ENCODE measurements around the gene DDX3X.
"Not testable (repeated sequence)": the region's sequence is repeated elsewhere in the genome, so short reads cannot be mapped to it uniquely, and the experiment has no call there.

Gene DDX3X

GRCh38 chrX:41377624-41378023 lies 43.7 kb downstream of the DDX3X start:
- DNase-seq = no peak

- peak; percentile 74 for DNase-seq
These were observed 47.7 kb downstream of the DDX3X start for GRCh38 chrX:41381685-41382084.

- peak; percentile 5 for DNase-seq
These were observed 49.0 kb downstream of the DDX3X start for GRCh38 chrX:41382714-41383645.

GRCh38 chrX:41384051-41384705 lies 50.2 kb downstream of the DDX3X start:
- peak; percentile 76 for DNase-seq

- DNase-seq = no peak
These were observed 52.4 kb downstream of the DDX3X start for GRCh38 chrX:41386222-41386990.

DNA sequence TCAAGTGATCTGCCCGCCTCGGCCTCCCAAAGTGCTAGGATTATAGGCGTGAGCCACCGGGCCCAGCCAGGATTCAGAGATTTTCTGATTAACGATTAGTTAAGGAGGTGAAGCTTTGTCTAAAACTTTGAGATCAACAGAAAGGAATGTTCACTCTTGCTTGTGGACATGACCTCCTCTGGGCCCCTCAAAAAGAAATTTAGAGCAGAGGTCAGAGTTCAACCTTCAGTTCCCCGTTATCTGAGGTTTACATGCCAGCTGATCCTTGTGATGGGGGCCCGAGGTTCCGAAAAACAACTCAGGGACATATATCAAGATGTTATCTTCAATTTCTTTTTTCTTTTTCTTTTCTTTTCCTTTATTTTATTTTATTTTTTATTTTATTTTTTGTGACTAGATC lies 54.6 kb downstream of the DDX3X start:
- no peak for DNase-seq

DNA sequence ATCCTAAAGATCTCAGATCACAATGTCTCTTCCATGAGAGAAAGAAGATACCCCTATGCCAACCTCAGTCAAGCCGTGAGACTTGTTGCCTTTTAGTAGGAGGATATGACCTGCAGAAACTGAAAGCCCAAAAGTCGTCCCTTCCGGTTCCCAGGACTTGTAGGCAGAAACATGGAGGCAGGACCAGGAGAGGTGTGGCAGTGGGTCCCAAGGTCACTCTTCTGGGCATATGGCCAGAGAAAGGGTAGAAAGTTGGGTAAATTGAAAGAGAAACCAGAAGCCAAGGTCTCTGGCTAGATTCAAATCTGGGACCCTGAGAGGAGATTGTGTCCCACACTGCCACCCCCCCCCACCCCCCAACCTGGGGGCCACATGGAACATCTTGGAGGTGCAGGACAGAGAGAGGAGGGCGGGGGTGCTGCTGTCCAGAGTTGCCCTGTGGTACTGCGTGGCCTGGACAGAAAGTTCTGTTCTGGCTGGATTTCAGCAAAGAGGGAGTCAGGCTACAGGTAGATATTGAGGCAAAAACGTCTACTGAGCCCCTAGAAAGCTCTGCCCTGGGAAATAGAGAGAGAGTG lies 55.4 kb downstream of the DDX3X start:
- DNase-seq = no peak

- not testable (repeated sequence) for DNase-seq
These were observed 56.6 kb downstream of the DDX3X start for GRCh38 chrX:41390576-41390975.

DNA sequence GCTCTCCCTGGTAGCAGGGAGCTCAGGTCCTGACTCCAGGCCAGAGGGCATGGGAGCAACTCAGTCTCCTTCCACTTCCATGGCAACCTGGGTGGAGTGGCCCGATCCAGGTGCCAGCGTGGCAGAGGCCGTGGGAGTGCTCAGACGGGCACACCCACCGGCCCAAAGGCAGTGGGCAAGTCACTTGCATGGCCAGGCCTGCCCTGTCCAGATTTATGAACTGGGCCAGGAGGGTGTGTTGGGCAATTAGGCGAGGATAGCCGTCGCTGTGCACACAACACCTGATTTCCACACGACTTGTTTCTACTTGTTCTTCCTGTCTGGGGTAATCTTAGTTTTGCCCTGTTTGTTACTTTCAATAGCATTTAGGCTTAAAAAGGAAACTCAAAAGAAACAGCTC lies 57.6 kb downstream of the DDX3X start:
- no peak for DNase-seq

- DNase-seq = no peak
These were observed 60.3 kb downstream of the DDX3X start for GRCh38 chrX:41394293-41394692.

DNA sequence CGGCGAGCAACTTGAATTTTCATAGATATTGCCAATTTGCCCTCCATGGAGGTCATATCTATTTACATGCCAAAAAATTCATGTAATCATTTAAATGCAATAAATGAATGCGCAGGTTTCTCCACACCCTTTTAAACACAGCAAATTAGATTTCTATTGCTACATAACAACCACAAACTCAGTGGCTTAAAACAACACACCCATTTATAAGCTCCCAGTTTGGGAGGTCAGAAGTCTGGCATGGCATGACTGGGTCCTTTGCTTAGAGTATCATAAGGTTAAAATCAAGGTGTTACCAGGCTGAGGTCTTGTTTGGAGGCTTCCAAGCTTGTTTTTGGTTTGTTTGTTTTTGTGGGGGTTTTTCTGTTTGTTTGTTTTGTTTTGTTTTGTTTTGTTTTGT lies 63.3 kb downstream of the DDX3X start:
- no peak for DNase-seq

DNA sequence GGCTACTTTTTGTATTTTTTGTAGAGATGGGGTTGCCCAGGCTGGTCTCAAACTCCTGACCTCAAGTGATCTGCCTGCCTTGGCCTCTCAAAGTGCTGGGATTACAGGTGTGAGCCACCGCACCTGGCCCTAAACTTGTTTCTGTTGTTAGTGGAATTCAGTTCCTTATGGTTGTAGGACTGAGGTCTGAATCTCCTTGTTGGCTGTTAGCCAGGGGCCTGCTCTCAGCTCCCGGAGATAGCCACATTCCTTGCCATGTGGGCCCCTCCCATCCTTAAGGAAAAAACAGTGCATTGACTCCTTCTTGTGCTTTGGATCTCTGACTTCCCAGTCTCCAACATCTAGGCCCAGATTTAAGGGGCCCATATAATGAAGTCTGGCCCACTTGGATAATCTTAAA lies 63.8 kb downstream of the DDX3X start:
- no peak for DNase-seq

DNA sequence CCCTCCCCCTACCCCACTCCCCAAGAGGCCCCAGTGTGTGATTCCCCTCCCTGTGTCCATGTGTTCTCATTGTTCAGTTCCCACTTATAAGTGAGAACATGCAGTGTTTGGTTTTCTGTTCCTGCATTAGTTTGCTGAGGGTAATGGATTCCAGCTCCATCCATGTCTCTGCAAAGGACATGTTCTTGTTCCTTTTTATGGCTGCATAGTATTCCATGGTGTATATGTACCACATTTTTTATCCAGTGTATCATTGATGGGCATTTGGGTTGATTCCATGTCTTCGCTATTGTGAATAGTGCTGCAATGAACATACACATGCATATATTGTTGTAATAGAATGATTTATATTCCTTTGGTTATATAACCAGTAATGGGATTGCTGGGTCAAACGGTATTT lies 68.6 kb downstream of the DDX3X start:
- DNase-seq = not testable (repeated sequence)

DNA sequence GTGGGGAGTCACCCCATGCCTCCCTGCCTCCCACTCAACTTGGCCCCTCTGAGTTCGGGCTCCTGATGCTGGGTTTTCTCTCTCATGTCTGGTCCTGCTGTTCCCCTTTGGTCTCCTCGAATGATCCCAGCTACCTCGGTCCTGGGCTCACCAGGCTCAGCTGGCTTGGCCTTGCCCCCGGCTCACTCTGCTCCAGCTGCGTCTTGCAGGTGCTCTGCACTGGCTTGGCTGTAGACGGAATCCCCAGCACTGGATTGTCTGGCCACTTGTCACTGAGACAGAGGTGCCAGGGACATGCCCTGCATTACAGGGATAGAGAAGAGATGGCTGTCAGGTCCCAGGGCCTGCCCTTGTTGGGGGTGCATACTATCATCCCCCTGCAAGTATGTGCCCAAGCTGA lies 71.6 kb downstream of the DDX3X start:
- DNase-seq = no peak

DNA sequence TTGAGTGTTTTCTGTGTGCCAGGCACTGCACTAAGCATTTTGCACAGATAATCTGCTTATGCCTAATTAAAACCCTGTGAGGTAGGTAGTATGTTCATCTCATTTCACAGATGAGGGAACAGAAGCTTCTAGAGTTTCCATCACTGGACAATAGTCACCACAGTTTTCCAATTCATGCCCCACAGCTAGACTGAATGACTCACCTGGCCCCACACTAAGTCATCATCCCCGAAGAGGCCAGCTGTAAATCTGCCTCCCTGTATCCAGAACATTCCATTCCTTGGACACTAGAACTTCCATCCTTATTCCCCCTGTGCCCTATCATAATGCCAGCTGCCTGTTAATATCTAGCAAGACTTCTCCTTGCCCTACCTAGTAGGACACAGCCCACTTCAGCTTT lies 72.2 kb downstream of the DDX3X start:
- DNase-seq = no peak

GRCh38 chrX:41407816-41408215 lies 73.9 kb downstream of the DDX3X start:
- DNase-seq = no peak

- no peak for DNase-seq
These were observed 74.6 kb downstream of the DDX3X start for GRCh38 chrX:41408576-41408975.

DNA sequence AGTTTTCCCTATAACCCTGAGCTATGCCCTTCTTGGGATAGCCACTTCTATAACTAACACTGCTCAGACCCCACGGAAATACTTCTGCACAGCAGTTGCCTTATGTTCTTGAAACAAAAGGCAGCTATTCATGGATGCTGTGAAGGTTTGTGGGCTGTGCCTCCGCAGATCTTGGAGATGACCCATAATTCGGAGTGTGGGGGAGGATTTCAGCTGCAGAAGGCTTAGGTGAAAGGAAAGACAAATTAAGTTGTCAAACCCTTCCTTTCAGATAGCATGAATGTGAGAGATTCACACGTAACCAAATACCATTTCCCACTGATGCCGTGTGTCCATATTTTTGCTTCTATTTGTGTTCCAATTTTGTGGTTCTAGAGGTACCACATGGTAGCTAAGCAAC lies 75.0 kb downstream of the DDX3X start:
- no peak for DNase-seq

DNA sequence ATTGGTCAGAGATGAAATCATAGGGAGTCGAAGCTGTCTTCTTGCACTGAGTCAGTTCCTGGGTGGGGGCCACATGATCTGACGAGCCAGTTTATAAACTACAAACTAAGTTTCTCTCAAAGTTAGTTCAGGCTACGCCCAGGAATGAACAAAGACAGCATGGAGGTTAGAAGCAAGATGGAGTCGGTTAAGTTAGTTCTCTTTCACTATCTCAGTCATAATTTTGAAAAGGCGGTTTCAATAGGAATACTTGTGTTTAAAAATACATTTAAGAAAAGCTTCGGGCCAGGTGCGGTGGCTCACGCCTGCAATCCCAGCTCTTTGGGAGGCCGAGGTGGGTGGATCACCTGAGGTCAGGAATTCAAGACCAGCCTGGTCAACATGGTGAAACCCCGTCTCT lies 77.3 kb downstream of the DDX3X start:
- not testable (repeated sequence) for DNase-seq

- no peak for DNase-seq
These were observed 78.5 kb downstream of the DDX3X start for GRCh38 chrX:41412261-41413081.
